Testis (tissue), 2 donors: ENCODE data around the gene ABCA4.

Source experiments
- CTCF ChIP-seq, 3 experiments: fragments of 450-650 bp in 2 of 3; fragments of 200-600 bp in 1 of 3; sonication (generic) in 1 of 3; IDR thresholded peaks; one replicate each; pipeline ENCODE4 v1.5.1; 2016 to 2019; ENCODE audit warnings: antibody characterized with exemption in 3 of 3, mild to moderate bottlenecking in 2 of 3, moderate library complexity in 1 of 3
- POLR2A ChIP-seq: fragments of 450-650 bp; IDR thresholded peaks from one replicate; pipeline ENCODE4 v1.6.1; 2017; ENCODE audit warnings: antibody characterized with exemption, mild to moderate bottlenecking, moderate library complexity

GRCh38 chr1:94142022-94142421, 21.1 kb upstream of the ABCA4 start:
- no peak for TF ChIP-seq CTCF (IDR thresholded peaks at IDR 0.05)
- no peak for TF ChIP-seq POLR2A
